H9 (cell line): Measurements from ENCODE around the gene ACTL8. TPM values are rescaled to one million over a fixed set of nuclear protein-coding genes. Genes with fewer than 3 reads are reported as not detected.

Source experiments
- DNase-seq: peaks from one replicate; pipeline ENCODE4 v3.0.0-alpha.2; 2017
- H2AFZ ChIP-seq: one replicate; pipeline ENCODE4 v1.6.1; 2013; ENCODE audit warnings: mild to moderate bottlenecking, low read length, control low read depth, moderate library complexity
- H2AK5ac ChIP-seq: 2 replicates; pipeline ENCODE4 v1.6.1; 2013; ENCODE audit warnings: low read length, control low read depth, mixed read lengths; ENCODE audit not compliant: insufficient read length
- H2BK120ac ChIP-seq: one replicate; pipeline ENCODE4 v1.6.1; 2013; ENCODE audit warnings: low read depth, mild to moderate bottlenecking, low read length, control low read depth, inconsistent platforms; ENCODE audit not compliant: poor library complexity, severe bottlenecking
- H2BK12ac ChIP-seq: 2 replicates; pipeline ENCODE4 v1.6.1; 2013; ENCODE audit warnings: low read length, control low read depth, mixed read lengths, low read depth; ENCODE audit not compliant: insufficient read length
- H2BK15ac ChIP-seq: 2 replicates; pipeline ENCODE4 v1.6.1; 2013; ENCODE audit warnings: low read depth, low read length, control low read depth
- H2BK20ac ChIP-seq: one replicate; pipeline ENCODE4 v1.6.1; 2013; ENCODE audit warnings: low read depth, mild to moderate bottlenecking, low read length, control low read depth, inconsistent platforms; ENCODE audit not compliant: poor library complexity, severe bottlenecking
- H2BK5ac ChIP-seq: 2 replicates; pipeline ENCODE4 v1.6.1; 2013; ENCODE audit warnings: low read length, control low read depth, mixed read lengths; ENCODE audit not compliant: insufficient read length
- H3K14ac ChIP-seq: 2 replicates; pipeline ENCODE4 v1.6.1; 2013; ENCODE audit warnings: low read length, control low read depth; ENCODE audit not compliant: insufficient read depth
- H3K18ac ChIP-seq: 2 replicates; pipeline ENCODE4 v1.6.1; 2013; ENCODE audit warnings: low read depth, mild to moderate bottlenecking, mixed read lengths, low read length, control low read depth; ENCODE audit not compliant: insufficient read length
- H3K23ac ChIP-seq: 2 replicates; pipeline ENCODE4 v1.6.1; 2013; ENCODE audit warnings: low read length, control low read depth, mixed read lengths, low read depth; ENCODE audit not compliant: insufficient read length
- H3K23me2 ChIP-seq: 2 replicates; pipeline ENCODE4 v1.6.1; 2013; ENCODE audit warnings: low read depth, mild to moderate bottlenecking, mixed read lengths, low read length, control low read depth; ENCODE audit not compliant: insufficient read length, poor library complexity, severe bottlenecking
- H3K27ac ChIP-seq: 2 replicates; pipeline ENCODE4 v1.5.1; 2013; ENCODE audit warnings: low read length, control low read depth, mixed read lengths, low read depth; ENCODE audit not compliant: insufficient read length
- H3K27me3 ChIP-seq: 2 replicates; pipeline ENCODE4 v1.6.1; 2013; ENCODE audit warnings: low read length, control low read depth, inconsistent platforms; ENCODE audit not compliant: insufficient read depth
- H3K4ac ChIP-seq: 2 replicates; pipeline ENCODE4 v1.6.1; 2013; ENCODE audit warnings: low read depth, mild to moderate bottlenecking, control low read depth, inconsistent platforms, low read length, moderate library complexity
- H3K4me1 ChIP-seq: 2 replicates; pipeline ENCODE4 v1.6.1; 2013; ENCODE audit warnings: low read length, control low read depth, inconsistent platforms; ENCODE audit not compliant: insufficient read depth
- H3K4me2 ChIP-seq: 2 replicates; pipeline ENCODE4 v1.6.1; 2013; ENCODE audit warnings: low read length, control low read depth, mixed read lengths; ENCODE audit not compliant: insufficient read length, insufficient read depth
- H3K56ac ChIP-seq: 2 replicates; pipeline ENCODE4 v1.6.1; 2013; ENCODE audit warnings: low read depth, mild to moderate bottlenecking, mixed read lengths, low read length, control low read depth; ENCODE audit not compliant: insufficient read length
- H3K79me1 ChIP-seq: 2 replicates; pipeline ENCODE4 v1.6.1; 2013; ENCODE audit warnings: low read depth, mild to moderate bottlenecking, moderate library complexity, low read length, control low read depth, inconsistent platforms; ENCODE audit not compliant: insufficient read depth, poor library complexity, severe bottlenecking
- H3K79me2 ChIP-seq: 2 replicates; pipeline ENCODE4 v1.6.1; 2013; ENCODE audit warnings: low read length, control low read depth, inconsistent platforms; ENCODE audit not compliant: insufficient read depth
- H3K9ac ChIP-seq: 2 replicates; pipeline ENCODE4 v1.6.1; 2013; ENCODE audit warnings: low read length, control low read depth, mixed read lengths; ENCODE audit not compliant: insufficient read length; ENCODE audit errors: extremely low read depth
- H3K9me3 ChIP-seq: one replicate; pipeline ENCODE4 v1.6.1; 2013; ENCODE audit warnings: low read depth, low read length, inconsistent platforms; ENCODE audit not compliant: control insufficient read depth
- H3T11ph ChIP-seq: one replicate; pipeline ENCODE4 v1.6.1; 2013; ENCODE audit warnings: mild to moderate bottlenecking, low read length, control low read depth, inconsistent platforms
- H4K20me1 ChIP-seq: one replicate; pipeline ENCODE4 v1.6.1; 2013; ENCODE audit not compliant: control insufficient read depth, insufficient read length, insufficient read depth
- H4K5ac ChIP-seq: 2 replicates; pipeline ENCODE4 v1.6.1; 2013; ENCODE audit warnings: low read depth, mild to moderate bottlenecking, mixed read lengths, low read length, control low read depth; ENCODE audit not compliant: insufficient read length
- H4K8ac ChIP-seq: replicated peaks from 2 replicates; pipeline ENCODE4 v1.6.1; 2013; ENCODE audit warnings: low read length, control low read depth, mixed read lengths, low read depth; ENCODE audit not compliant: insufficient read length
- H4K91ac ChIP-seq: 2 replicates; pipeline ENCODE4 v1.6.1; 2013; ENCODE audit warnings: low read depth, mild to moderate bottlenecking, moderate library complexity, mixed read lengths, low read length, control low read depth; ENCODE audit not compliant: insufficient read length
- H3K27ac Mint-ChIP-seq, 3 experiments: 2 replicates in 2 of 3; 3 replicates in 1 of 3; pipeline ENCODE4 v1.8.0; 2020 to 2021; ENCODE audit warnings: mixed read lengths in 3 of 3, mild to moderate bottlenecking in 1 of 3, moderate library complexity in 1 of 3
- H3K27me3 Mint-ChIP-seq: 2 replicates; pipeline ENCODE4 v1.8.0; 2021; ENCODE audit warnings: low read depth, mild to moderate bottlenecking, moderate library complexity, mixed read lengths
- H3K36me3 Mint-ChIP-seq, 3 experiments: 2 replicates in 2 of 3; 3 replicates in 1 of 3; pipeline ENCODE4 v1.8.0; 2020 to 2021; ENCODE audit warnings: low read depth in 3 of 3, mixed read lengths in 3 of 3; ENCODE audit not compliant: insufficient read depth in 1 of 3
- H3K4me1 Mint-ChIP-seq, 2 experiments: 2 replicates each; pipeline ENCODE4 v1.8.0; 2020; ENCODE audit warnings: mixed read lengths in 2 of 2
- H3K4me3 Mint-ChIP-seq, 2 experiments: 2 replicates in 1 of 2; 3 replicates in 1 of 2; pipeline ENCODE4 v1.8.0; 2020 to 2021; ENCODE audit warnings: mild to moderate bottlenecking in 2 of 2, mixed read lengths in 2 of 2, moderate library complexity in 1 of 2
- H3K9me3 Mint-ChIP-seq, 2 experiments: 2 replicates in 1 of 2; 3 replicates in 1 of 2; pipeline ENCODE4 v1.8.0; 2020; ENCODE audit warnings: mild to moderate bottlenecking in 2 of 2, mixed read lengths in 2 of 2, moderate library complexity in 1 of 2
- CTCF ChIP-seq: fragments of 200-600 bp; sonication (generic); conservative IDR thresholded peaks from 3 replicates; pipeline ENCODE4 v1.8.0; 2021; ENCODE audit warnings: antibody characterized with exemption, mild to moderate bottlenecking
- WGBS: extraction: QIAGEN DNeasy Blood & Tissue Kit; methylation state at CpG from one replicate; pipeline ENCODE4 v1.1.7; 2013; ENCODE audit warnings: missing lambda C conversion rate, low lambda C conversion rate, mixed read lengths; ENCODE audit not compliant: insufficient read length; ENCODE audit errors: extremely low coverage; 5-methylcytosine and 5-hydroxymethylcytosine counted together
- total RNA-seq: library from RNA; stranded (reverse); gene quantifications from 2 replicates; pipeline ENCODE4 v1.2.1, GENCODE V29; 2021

The ACTL8 gene
- total RNA-seq, 1 experiment from 2014 or later, result not detected

- no CpG with 5 or more reads among the region's 10 CpGs for WGBS
- Histone ChIP-seq H2BK120ac (no peak overlapping the region), H3K4me2 (no peak overlapping the region), H3K23ac (no peak overlapping the region), H3K23me2 (no peaks in the 10 kb centered on the region), H4K8ac (no peak overlapping the region), H3K4me1 (no peaks in the 10 kb centered on the region), H3K79me2 (no peaks in the 10 kb centered on the region), H2BK20ac (no peak overlapping the region), H3K79me1 (no peaks in the 10 kb centered on the region), H3K9ac (no peak overlapping the region), H2AK5ac (no peak overlapping the region), H4K91ac (no peak overlapping the region), H2BK12ac (no peak overlapping the region), H3K9me3 (no peaks in the 10 kb centered on the region), H3K4ac (no peak overlapping the region), H3K14ac (no peak overlapping the region), H2BK15ac (no peak overlapping the region), H2BK5ac (no peak overlapping the region), H4K20me1 (no peaks in the 10 kb centered on the region), H3K18ac (no peak overlapping the region), H3K27me3 (no peaks in the 10 kb centered on the region; the same call in 1 of the 2 replicates), H3K56ac (no peak overlapping the region), H3K27ac (no peak overlapping the region), H4K5ac (no peak overlapping the region), H3T11ph (no peak overlapping the region), H2AFZ (no peak overlapping the region)
- Mint-ChIP-seq H3K4me1 (peaks cover 8 to 15% of the 10 kb centered on the region in 2 experiments; a peak in 3 of 4 replicates), H3K4me3 (no peak overlapping the region), H3K27ac (no peak overlapping the region; a peak in 1 of 7 replicates), H3K9me3 (no peaks in the 10 kb centered on the region), H3K27me3 (peaks cover 20% of the 10 kb centered on the region), H3K36me3 (no peaks in the 10 kb centered on the region)
- no peak for DNase-seq
- TF ChIP-seq CTCF, result no peak
Measured at GRCh38 chr1:17844185-17844826, 89.2 kb downstream of the ACTL8 start.
